Kidney (tissue), 14 donors: ENCODE data around the gene ST6GAL1. TPM values are rescaled to one million over a fixed set of nuclear protein-coding genes. Genes with fewer than 3 reads are reported as not detected.

ENCODE experiments used
- DNase-seq, 5 donors: peaks; one replicate each; pipeline ENCODE4 v3.0.0-alpha.2; 2013 to 2020
- FAIRE-seq: peaks from 2 replicates; lab custom pipeline; 2012; peaks lifted over from hg19 to GRCh38; lab: Jason Lieb, UNC
- H3K27ac ChIP-seq, 2 donors: one replicate each; pipeline ENCODE4 v1.7.0; 2013; ENCODE audit warnings: low read depth in 2 of 2, low read length in 2 of 2, inconsistent platforms in 1 of 2
- H3K27me3 ChIP-seq: one replicate; pipeline ENCODE4 v1.7.1; 2013; ENCODE audit warnings: low read length, inconsistent platforms; ENCODE audit not compliant: control insufficient read depth, insufficient read depth
- H3K36me3 ChIP-seq, 3 donors: one replicate each; pipeline versions ENCODE4 v1.7.0 to v1.7.1; 2013; ENCODE audit warnings: low read length in 3 of 3, control low read depth in 1 of 3, inconsistent platforms in 1 of 3; ENCODE audit not compliant: insufficient read depth in 3 of 3, control insufficient read depth in 2 of 3
- H3K4me1 ChIP-seq, 3 donors: one replicate each; pipeline versions ENCODE4 v1.7.0 to v1.7.1; 2013; ENCODE audit warnings: low read length in 3 of 3, inconsistent platforms in 1 of 3, low read depth in 1 of 3; ENCODE audit not compliant: control insufficient read depth in 2 of 3, insufficient read depth in 2 of 3
- H3K4me3 ChIP-seq, 3 donors: one replicate each; pipeline versions ENCODE4 v1.7.0 to v1.8.1; 2013; ENCODE audit warnings: low read length in 3 of 3, control low read depth in 1 of 3, inconsistent platforms in 1 of 3
- H3K9ac ChIP-seq, 3 donors: one replicate each; pipeline versions ENCODE4 v1.7.0 to v1.7.1; 2013; ENCODE audit warnings: low read length in 3 of 3, control low read depth in 1 of 3, inconsistent platforms in 1 of 3
- H3K9me3 ChIP-seq, 3 donors: one replicate each; pipeline versions ENCODE4 v1.7.0 to v1.7.1; 2013; ENCODE audit warnings: low read length in 3 of 3, control low read depth in 1 of 3, inconsistent platforms in 1 of 3; ENCODE audit not compliant: control insufficient read depth in 2 of 3, insufficient read depth in 1 of 3
- intact Hi-C: fragments of 100-400 bp; cut with DNase I; formaldehyde crosslinking; loops from one replicate; pipeline ENCODE4 v1.11.1; 2022
- polyA plus RNA-seq: library from polyadenylated mRNA; stranded (reverse); fragments of 350-450 nt; fragmentation: Illumina TruSeq; extraction: RNeasy Lipid Tissue Mini Kit (QIAGEN cat#74804); gene quantifications from one replicate; pipeline ENCODE4 v1.2.3, GENCODE V29; 2014; ENCODE audit warnings: low read depth, low replicate concordance; ENCODE audit not compliant: insufficient read depth
- total RNA-seq: library from RNA; stranded (reverse); fragmentation: NEBNext Ultra II Directional; extraction: Animal tissue kit (Norgen Biotek cat#: 25700); gene quantifications from one replicate; pipeline ENCODE4 v1.2.1, GENCODE V29; 2021
- TF ChIP-seq, protein P1 (sequence below): IDR thresholded peaks from 3 replicates; pipeline ENCODE4 v1.5.1; 2012; ENCODE audit warnings: mild to moderate bottlenecking, moderate library complexity, borderline replicate concordance; ENCODE audit not compliant: insufficient read depth; ENCODE audit errors: extremely low read depth
- donor health status: control.
- donor health status: control.
- donor health status: control.
- donor health status: control.
- donor health status: control.
- donor health status: DM: yes; HTN: yes; CAD: no.
- donor health status: Normal renal cell carcinoma (clear cell type).

The ST6GAL1 gene
- total and polyA plus RNA-seq, 2 donors from 2014 or later = 62.6 to 236 TPM

DNA sequence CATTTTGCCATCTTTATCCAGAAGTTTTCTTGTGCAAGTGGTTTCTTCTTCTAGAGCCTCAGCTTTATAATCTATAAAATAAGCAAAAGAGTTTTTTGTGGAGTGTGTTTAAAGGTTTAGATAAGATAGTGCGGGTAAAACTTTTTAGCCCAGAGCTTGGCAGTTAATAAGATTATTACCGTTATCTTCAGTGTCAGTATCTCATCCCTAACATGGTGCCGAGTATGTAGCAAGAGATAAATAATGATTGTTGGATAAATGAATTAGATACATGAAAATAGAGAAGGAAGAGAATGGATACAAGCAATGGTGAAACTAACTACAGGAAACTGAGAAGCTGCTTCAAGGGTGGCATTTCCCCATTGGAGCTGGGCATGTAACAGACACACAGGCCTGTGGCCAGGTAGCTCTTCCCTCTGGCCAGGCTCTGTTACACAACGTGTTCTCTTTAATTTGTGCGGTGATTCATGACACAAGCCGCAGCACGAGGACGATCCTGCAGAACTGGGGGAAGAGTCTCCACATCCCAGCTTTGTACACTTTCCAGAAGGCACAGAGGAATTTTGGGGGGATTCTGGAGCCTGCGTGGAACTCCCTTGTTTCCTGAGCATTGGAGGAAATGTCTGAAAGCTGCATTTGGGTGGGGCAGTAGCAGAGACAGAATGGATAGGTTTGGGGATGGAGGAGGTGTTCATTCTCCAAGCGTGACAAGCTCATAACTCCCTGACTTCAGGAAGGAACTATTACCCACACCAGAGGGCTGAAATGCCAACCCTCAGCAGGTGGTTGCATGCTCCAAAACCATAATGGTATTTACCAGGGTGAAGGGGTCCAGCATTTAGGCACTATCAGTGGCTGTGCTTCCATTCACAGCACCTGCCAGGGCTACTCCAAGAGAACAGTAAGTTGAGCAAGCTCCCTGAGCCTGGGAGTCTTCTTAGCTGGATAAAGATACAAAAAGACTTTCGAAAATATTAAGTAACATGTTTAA is 14.2 kb upstream of the ST6GAL1 start:
- TF ChIP-seq, protein P1, sequence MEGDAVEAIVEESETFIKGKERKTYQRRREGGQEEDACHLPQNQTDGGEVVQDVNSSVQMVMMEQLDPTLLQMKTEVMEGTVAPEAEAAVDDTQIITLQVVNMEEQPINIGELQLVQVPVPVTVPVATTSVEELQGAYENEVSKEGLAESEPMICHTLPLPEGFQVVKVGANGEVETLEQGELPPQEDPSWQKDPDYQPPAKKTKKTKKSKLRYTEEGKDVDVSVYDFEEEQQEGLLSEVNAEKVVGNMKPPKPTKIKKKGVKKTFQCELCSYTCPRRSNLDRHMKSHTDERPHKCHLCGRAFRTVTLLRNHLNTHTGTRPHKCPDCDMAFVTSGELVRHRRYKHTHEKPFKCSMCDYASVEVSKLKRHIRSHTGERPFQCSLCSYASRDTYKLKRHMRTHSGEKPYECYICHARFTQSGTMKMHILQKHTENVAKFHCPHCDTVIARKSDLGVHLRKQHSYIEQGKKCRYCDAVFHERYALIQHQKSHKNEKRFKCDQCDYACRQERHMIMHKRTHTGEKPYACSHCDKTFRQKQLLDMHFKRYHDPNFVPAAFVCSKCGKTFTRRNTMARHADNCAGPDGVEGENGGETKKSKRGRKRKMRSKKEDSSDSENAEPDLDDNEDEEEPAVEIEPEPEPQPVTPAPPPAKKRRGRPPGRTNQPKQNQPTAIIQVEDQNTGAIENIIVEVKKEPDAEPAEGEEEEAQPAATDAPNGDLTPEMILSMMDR = no peak
- Histone ChIP-seq H3K9me3 (no peaks in the 10 kb centered on the region), H3K9ac (no peak overlapping the region), H3K27me3 (no peaks in the 10 kb centered on the region), H3K4me1 (no peaks in the 10 kb centered on the region), H3K27ac (no peak overlapping the region), H3K4me3 (no peak overlapping the region), H3K36me3 (no peaks in the 10 kb centered on the region)
- intact Hi-C loops = no loop called here
- FAIRE-seq (no peak), DNase-seq (no peak)

DNA sequence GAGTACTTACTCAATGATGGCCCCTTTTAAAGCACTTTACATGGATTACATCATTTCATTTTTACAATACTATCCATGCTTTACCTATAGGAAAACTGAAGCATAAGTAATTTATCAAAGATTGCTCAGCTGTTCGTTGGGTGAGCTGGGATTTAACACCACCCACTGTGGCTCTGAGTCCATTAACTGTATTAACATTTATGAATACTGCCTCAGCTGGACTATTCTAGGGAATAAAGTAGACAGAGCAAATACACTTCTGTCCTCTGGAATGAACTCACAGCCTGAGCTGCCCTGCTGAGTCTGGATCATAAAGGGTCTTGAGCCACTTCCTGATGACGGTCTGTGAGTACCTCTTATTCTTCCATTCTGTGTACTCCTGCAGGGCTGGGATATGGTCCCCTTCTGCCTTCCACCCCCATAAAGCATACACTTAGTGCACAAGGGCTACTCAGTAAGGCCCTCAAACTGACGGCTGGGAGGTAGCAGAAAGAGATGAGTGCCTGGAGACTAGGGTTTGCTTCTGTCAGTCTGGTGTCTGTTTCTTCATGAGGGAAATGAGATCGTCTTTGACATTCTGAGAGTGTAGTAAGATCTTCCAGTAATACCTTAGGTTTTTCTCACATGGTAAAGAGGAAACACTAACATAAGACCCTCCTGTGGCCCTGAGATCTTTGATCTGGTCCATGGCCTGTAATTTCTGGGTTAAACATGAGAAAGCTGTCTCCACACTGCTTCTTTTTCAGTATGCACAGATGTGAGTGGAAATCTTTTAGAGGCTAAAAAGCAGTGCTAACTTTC is 12.6 kb upstream of the ST6GAL1 start:
- no peaks in the 10 kb centered on the region for H3K27me3 ChIP-seq
- intact Hi-C loops = no loop called here
- H3K9me3 ChIP-seq = no peaks in the 10 kb centered on the region
- TF ChIP-seq, protein P1 = no peak
- DNase-seq (no peak), FAIRE-seq (no peak)
- H3K9ac ChIP-seq = no peak overlapping the region
- no peaks in the 10 kb centered on the region for H3K36me3 ChIP-seq
- no peak overlapping the region for H3K4me3 ChIP-seq
- no peak overlapping the region for H3K27ac ChIP-seq
- H3K4me1 ChIP-seq = peaks cover 0 to 4% (median 0%) of the 10 kb centered on the region in 3 donors

DNA sequence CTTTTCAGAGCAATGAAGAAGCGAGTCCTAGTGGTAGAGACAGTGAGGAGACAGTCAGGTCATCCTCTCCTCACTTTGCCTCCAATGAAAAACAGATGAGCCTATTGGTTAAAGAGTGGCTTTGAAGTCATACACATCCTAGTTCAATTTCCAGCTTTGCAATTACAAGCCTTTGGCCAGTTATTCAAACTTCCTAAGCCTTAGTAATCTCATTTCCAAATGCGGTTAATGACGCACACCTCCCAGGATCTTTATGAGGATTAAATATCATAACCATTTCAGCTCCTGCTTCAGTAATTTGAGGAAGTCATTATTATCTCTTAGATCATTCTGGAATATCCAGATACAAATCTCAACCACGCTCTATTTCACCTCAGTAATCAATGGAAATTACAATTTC is 10.0 kb upstream of the ST6GAL1 start:
- Histone ChIP-seq H3K27ac (no peak overlapping the region), H3K4me1 (peaks cover 0 to 4% (median 0%) of the 10 kb centered on the region in 3 donors), H3K27me3 (no peaks in the 10 kb centered on the region), H3K9ac (no peak overlapping the region), H3K4me3 (no peak overlapping the region), H3K9me3 (no peaks in the 10 kb centered on the region), H3K36me3 (no peaks in the 10 kb centered on the region)
- TF ChIP-seq, protein P1 = no peak
- FAIRE-seq (no peak), DNase-seq (no peak)
- intact Hi-C loops = no loop called here
